ENCODE measurements around the gene SP2.

The SP2 gene

DNA sequence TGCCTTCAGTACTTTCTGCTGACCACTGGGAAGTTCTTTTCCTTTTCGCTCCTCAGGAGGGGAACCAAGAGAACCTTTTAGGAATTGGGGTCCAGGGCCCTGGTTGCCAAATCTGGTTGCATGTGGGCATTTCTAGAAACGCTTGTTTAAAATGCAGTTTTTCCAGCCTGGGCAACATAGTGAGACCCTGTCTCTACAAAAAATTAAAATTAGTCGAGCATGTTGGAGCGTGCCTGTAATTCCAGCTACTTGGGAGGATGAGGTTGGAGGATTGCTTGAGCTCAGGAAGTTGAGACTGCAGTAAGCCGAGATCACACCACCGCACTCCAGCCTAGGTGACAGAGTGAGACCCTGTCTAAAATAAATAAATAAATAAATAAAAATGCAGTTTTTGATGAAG lies 46.5 kb downstream of the SP2 start:
- Mint-ChIP-seq H3K27me3 (no peaks in the 10 kb centered on the region), H3K9me3 (peaks cover 4% of the 10 kb centered on the region), H3K4me3 (peak overlapping the region; percentile 86), H3K4me1 (peaks cover 55% of the 10 kb centered on the region), H3K36me3 (peaks cover 16% of the 10 kb centered on the region), H3K27ac (peak overlapping the region; percentile 88)
- no peak for ATAC-seq

DNA sequence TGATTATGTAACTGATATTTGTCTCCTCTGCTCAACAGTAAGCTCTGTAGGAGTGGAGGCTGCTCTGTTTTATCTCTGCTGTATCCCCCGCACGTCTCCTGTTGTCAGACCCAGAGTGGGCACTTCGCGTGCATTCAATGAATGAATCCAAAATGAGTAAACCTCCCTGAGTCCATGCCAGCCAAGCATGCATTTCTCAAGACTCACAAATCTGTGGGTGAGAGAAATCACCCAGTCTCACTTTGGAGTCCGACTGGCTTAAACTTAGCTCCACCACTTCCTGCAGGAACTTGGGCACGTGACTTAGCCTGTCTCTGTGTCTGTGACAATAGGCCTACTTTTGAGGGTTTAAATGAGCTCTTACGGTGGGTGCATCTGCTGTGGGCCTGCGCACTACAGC lies 49.0 kb downstream of the SP2 start:
- Mint-ChIP-seq H3K27ac (peak overlapping the region; percentile 2), H3K9me3 (peaks cover 4% of the 10 kb centered on the region), H3K27me3 (no peaks in the 10 kb centered on the region), H3K4me3 (no peak overlapping the region), H3K36me3 (peaks cover 25% of the 10 kb centered on the region), H3K4me1 (peaks cover 62% of the 10 kb centered on the region)
- ATAC-seq = no peak

DNA sequence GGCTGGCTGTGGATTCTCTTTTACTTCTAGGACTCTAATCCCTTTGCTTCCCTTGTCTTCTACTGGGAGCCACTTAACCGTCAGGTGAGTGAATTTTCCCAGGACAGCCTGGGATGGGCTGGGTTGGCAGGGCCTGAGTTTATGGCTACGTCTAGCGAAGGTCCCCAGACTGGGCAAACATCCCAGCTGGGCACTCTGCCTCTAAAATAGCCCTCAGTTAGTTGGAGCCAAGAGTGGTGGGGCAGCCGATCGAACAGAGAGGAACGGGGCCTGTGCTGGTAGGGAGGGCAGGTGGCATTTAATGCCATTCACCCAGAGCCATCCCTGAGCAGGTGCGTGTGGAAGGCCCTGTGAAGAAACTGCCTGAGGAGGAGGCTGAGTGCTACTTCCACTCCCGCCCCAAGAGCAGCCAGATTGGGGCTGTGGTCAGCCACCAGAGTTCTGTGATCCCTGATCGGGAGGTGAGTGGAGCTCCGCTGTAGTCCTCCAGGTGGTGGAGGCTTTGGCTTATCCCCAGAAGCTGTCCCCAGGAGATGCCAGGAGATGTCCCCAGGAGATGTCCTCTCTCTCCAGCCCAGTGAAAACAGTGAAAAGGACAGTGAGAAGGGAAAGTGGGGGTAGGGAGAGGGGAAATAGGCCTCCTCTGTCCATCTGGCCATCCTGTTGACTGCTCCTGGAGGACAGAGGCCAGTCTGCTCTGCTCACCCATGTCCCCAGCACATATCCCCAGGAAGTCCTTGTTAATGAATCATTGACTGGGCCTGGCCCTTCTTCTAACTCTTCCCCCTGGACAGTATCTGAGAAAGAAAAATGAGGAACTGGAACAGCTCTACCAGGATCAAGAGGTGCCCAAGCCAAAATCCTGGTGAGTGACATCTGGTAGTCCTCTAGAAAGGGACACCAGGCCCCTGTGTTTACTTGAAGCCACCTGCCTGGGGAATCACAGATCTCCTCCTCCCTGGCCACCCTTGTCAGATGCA lies 49.8 kb downstream of the SP2 start:
- Mint-ChIP-seq H3K4me1 (peaks cover 56% of the 10 kb centered on the region), H3K9me3 (peaks cover 4% of the 10 kb centered on the region), H3K36me3 (peaks cover 24% of the 10 kb centered on the region), H3K27ac (peak overlapping the region; percentile 2), H3K27me3 (no peaks in the 10 kb centered on the region), H3K4me3 (no peak overlapping the region)
- ATAC-seq = no peak

- no peak overlapping the region for H3K27ac Mint-ChIP-seq
Measured at GRCh38 chr17:47946516-47946915, 50.5 kb downstream of the SP2 start.

DNA sequence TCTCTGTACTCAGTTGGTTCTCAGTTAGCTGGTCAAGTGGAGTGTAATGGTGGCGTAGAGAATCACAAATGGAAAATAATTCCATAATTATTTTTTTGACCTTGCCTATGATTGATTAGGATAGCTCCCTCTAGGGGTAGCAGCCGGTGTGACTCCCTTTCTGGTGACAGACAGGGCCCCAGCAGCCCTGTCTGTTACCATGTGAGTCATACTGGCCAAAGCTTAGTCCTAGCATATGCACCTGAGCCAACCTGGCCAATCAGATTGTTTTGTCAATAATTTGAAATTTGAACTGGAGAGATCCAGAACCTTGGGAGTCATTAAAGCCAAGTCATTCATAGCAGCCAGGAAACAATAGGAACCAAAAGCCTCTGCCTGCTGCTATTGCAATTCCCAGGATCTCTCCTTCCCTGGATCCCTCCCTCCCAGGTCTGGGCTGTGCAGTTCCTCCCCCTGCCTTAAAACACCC lies 50.9 kb downstream of the SP2 start:
- peaks cover 20% of the 10 kb centered on the region for H3K36me3 Mint-ChIP-seq
- H3K27me3 Mint-ChIP-seq = no peaks in the 10 kb centered on the region
- no peak overlapping the region for H3K4me3 Mint-ChIP-seq
- ATAC-seq = peak; percentile 82
- no peaks in the 10 kb centered on the region for H3K9me3 Mint-ChIP-seq
- H3K27ac Mint-ChIP-seq = no peak overlapping the region
- H3K4me1 Mint-ChIP-seq = peaks cover 47% of the 10 kb centered on the region

More at GRCh38 chr17:47946516-47946915, 50.5 kb downstream of the SP2 start:
- peaks cover 50% of the 10 kb centered on the region for H3K4me1 Mint-ChIP-seq
- no peaks in the 10 kb centered on the region for H3K27me3 Mint-ChIP-seq
- H3K36me3 Mint-ChIP-seq = peaks cover 20% of the 10 kb centered on the region
- ATAC-seq = no peak
- no peak overlapping the region for H3K4me3 Mint-ChIP-seq
- H3K9me3 Mint-ChIP-seq = no peaks in the 10 kb centered on the region

DNA sequence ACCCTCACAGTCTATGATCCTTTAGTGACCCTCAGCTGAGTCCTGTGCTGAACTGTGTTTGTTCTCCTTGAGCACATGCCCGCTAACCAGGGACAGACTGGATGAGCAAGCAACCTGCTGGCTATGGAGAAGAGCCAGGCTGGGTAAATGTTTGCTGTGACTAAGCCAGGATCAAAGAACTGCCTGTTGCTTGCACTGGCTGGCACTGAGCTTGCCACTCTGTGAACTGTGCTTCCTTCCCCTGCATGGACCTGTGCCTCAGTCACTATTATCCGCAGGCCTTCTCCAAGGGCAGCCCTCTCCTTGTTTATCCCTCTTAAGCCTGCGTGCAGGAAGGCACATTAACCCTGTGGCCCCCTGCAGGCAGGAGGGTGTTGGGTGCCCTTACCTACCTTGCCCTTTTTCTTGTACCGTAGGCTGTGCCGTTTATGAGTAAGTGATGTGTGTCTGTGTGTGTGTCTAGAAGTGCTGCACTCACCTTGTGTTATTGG lies 52.7 kb downstream of the SP2 start:
- Mint-ChIP-seq H3K4me3 (no peak overlapping the region), H3K36me3 (peaks cover 35% of the 10 kb centered on the region), H3K27ac (no peak overlapping the region), H3K27me3 (no peaks in the 10 kb centered on the region), H3K9me3 (no peaks in the 10 kb centered on the region), H3K4me1 (peaks cover 37% of the 10 kb centered on the region)
- no peak for ATAC-seq

GRCh38 chr17:47949197-47949759 lies 53.2 kb downstream of the SP2 start:
- Mint-ChIP-seq H3K36me3 (peaks cover 36% of the 10 kb centered on the region), H3K4me1 (peaks cover 34% of the 10 kb centered on the region), H3K9me3 (no peaks in the 10 kb centered on the region), H3K27me3 (no peaks in the 10 kb centered on the region), H3K4me3 (peak overlapping the region; percentile 60), H3K27ac (peak overlapping the region; percentile 55)
- peak; percentile 85 for ATAC-seq

DNA sequence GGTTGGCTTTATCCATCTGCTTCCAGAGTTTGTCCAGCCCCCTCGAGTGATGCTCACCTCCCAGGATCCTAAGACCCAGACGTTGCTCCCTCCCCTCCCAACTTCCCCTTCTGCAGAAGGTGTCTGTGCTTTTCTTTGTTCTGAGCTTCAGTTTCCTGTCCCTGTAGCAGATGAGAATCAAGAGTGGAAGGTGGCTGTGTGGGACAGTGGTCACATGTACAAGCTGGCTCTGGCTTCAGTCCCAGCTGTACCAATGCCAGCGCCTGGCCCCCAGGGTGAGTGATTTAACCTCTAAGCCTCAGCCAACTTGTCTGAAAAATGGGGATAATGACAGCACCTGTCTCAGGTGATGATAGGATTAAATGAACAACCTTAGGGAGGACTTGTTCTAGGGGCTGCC lies 53.9 kb downstream of the SP2 start:
- Mint-ChIP-seq H3K4me1 (peaks cover 27% of the 10 kb centered on the region), H3K4me3 (no peak overlapping the region), H3K27ac (peak overlapping the region; percentile 55), H3K27me3 (no peaks in the 10 kb centered on the region), H3K36me3 (peaks cover 36% of the 10 kb centered on the region), H3K9me3 (no peaks in the 10 kb centered on the region)
- peak; percentile 24 for ATAC-seq

GRCh38 chr17:47950448-47950847 lies 54.4 kb downstream of the SP2 start:
- no peaks in the 10 kb centered on the region for H3K9me3 Mint-ChIP-seq
- H3K4me3 Mint-ChIP-seq = no peak overlapping the region
- no peaks in the 10 kb centered on the region for H3K27me3 Mint-ChIP-seq
- no peak overlapping the region for H3K27ac Mint-ChIP-seq
- peaks cover 31% of the 10 kb centered on the region for H3K36me3 Mint-ChIP-seq
- ATAC-seq = no peak
- H3K4me1 Mint-ChIP-seq = peaks cover 22% of the 10 kb centered on the region

GRCh38 chr17:47952171-47953021 lies 56.4 kb downstream of the SP2 start:
- H3K27ac Mint-ChIP-seq = no peak overlapping the region
- peaks cover 28% of the 10 kb centered on the region for H3K36me3 Mint-ChIP-seq
- H3K4me3 Mint-ChIP-seq = no peak overlapping the region
- peaks cover 18% of the 10 kb centered on the region for H3K4me1 Mint-ChIP-seq
- ATAC-seq = no peak
- no peaks in the 10 kb centered on the region for H3K9me3 Mint-ChIP-seq
- no peaks in the 10 kb centered on the region for H3K27me3 Mint-ChIP-seq

DNA sequence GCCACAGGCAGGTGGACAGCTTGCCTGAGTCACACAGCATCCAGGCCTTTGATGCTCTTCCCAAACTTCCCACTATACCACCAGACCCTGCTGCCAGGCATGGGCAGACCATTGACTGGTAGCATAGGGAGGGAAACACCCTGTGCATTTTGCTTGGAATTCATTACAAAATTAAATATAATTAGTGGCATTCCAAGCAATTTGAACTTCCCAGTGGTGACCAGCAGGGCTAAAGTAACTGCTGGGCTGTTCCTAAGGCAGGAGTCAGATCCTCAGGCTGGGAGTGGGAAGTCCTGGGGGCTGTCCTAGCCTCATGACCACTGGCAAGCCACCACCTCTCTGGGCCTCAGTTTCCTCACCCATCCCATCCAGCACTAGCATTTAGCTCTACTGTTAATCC lies 57.9 kb downstream of the SP2 start:
- Mint-ChIP-seq H3K36me3 (peaks cover 24% of the 10 kb centered on the region), H3K27ac (no peak overlapping the region), H3K27me3 (no peaks in the 10 kb centered on the region), H3K4me3 (no peak overlapping the region), H3K9me3 (no peaks in the 10 kb centered on the region), H3K4me1 (peaks cover 14% of the 10 kb centered on the region)
- no peak for ATAC-seq

DNA sequence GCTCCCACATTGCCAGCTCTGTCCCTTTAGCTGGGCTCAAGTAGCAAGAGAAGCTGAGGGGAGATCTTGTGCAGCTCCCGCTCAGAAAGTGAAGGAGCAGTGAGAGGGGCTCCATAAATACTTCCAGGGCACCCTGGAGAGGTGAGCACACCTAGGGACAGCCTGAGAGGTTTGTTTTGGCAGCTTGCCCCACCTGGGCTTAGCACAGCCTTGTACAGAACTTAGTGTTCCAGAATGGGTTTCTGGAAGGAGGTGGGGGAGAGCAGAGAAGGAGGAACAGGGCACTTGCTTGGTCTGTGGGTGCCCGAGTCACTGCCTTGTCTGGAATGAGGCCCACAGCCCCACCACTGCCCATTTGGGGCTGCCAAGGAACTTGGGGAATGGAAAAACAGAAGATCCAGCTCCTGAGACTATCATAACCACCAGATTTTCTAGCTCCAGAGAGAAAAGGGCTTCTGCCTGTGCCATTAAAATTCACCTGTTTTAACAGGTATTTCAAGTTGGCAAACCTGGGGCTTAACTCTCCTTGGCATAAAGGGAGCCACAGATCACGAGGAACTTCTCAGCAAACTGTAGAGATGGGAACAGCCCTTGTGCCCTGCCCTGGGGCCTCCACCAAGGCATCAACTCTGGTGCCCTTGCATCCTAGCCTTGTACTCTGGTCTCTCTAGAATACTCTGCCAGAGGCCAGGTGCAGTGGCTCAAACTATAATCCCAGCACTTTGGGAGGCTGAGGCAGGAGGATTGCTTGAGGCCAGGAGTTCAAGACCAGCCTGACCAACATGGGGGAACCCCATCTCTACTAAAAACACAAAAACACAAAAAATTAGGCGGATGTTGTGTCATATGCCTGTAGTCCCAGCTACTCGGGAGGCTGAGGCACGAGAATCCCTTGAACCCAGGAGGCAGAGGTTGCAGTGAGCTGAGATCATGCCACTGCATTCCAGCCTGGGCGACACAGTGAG lies 59.7 kb downstream of the SP2 start:
- H3K4me1 Mint-ChIP-seq = no peaks in the 10 kb centered on the region
- no peaks in the 10 kb centered on the region for H3K27me3 Mint-ChIP-seq
- ATAC-seq = no peak
- no peak overlapping the region for H3K4me3 Mint-ChIP-seq
- H3K27ac Mint-ChIP-seq = no peak overlapping the region
- H3K9me3 Mint-ChIP-seq = no peaks in the 10 kb centered on the region
- peaks cover 19% of the 10 kb centered on the region for H3K36me3 Mint-ChIP-seq

GRCh38 chr17:47956791-47957590 lies 61.0 kb downstream of the SP2 start:
- Mint-ChIP-seq H3K9me3 (no peaks in the 10 kb centered on the region), H3K27ac (no peak overlapping the region), H3K4me1 (no peaks in the 10 kb centered on the region), H3K4me3 (no peak overlapping the region), H3K27me3 (no peaks in the 10 kb centered on the region), H3K36me3 (peaks cover 19% of the 10 kb centered on the region)
- no peak for ATAC-seq
